GM18526 (cell line): Measurements from ENCODE around the gene GBX1.

Experiments used
- POLR2A ChIP-seq: IDR thresholded peaks from 3 replicates; pipeline ENCODE4 v1.6.1; 2011; ENCODE audit not compliant: insufficient read length; ENCODE audit errors: extremely low read depth

GBX1 gene

DNA sequence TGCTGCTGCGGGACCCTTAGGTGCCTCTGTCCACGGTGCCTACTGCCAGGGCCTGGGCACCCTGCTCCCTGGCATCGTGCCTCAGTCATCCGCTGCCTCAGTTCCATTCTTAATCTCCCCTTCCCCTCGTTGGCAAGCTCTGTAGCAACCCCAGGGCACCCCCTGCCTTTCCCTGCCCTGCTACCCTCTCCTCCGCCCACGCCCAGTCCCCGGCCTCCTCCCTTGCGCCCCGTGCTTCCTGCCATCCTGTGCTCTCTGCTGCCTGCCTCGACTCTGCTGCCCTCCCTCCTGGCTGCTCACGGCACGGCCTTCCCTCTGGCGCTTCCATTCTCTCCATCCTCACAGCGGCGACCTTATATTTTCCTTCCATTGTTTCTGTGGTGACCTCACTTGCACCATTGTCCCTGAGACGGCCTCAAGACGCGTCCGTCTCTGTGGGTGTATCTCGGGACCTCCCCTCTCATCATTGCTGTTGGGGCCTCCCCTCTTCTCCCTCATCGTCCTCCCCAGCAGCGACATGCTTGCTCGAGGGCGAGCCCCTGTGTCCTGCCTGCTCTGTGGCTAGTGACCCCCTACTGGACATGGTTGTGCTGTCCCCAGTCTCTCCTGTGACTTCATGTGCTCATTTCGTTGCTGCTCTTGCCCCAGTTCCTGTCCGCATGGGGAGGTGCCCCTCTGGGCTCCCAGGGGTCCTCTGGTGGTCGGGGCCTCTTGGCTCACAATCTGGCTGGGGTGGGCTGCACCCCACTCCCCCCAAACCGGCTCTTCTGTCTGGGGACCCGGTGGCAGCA is 45.9 kb downstream of the GBX1 start:
- TF ChIP-seq POLR2A: no peak

DNA sequence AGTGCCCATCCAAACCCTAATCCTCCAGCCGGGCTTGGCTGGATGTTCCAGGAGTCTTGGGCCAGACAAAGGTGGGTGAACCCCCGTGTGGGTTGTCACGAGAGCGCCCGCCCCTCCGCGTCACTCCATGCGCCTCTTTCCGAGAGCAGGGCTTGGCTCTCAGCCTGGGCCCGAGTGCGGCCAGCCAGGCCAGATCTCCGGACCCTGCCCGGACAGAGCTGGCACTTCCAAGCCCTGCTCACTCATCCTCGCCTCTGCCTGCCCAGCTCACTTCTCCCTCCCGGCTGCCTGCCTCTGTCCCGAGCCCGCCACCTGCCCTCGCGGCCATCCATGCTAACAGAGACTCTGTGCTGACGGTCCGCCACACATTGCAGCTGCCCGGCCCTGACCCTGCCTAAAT is 46.6 kb downstream of the GBX1 start:
- TF ChIP-seq POLR2A: no peak

DNA sequence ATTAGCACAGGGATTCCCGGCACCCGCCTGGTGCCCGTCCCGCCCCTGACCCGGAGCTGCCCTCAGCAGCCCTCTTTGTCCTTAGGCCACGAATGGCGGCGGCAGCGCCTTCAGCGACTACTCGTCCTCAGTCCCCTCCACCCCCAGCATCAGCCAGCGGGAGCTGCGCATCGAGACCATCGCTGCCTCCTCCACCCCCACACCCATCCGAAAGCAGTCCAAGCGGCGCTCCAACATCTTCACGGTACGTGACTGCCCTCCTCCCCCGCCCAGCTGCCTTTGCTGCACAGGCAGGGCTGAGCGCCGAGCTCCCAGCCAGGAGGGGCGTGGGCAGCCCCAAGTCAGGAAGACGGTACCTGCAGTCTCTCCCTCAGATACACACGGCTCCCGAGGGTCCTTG is 47.6 kb downstream of the GBX1 start:
- TF ChIP-seq POLR2A: no peak

DNA sequence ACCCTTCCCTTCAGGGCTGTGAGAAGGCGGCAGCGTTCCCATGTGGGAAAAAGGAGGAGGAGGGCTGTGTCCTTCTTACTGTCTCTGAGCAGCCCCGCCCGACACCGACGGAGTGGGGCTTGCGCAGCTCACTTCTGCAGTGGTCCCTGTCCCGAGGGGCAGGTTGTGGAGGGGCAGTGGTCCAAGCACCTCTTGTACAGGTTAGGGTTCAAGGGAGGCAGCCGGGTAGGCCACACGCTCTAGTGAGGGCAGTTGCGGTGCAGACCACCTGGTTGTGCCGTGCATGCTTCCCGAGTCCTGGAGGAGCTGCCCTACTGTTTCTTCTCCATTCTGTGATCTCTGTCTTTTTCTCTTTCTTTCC is 48.5 kb downstream of the GBX1 start:
- TF ChIP-seq POLR2A: no peak

DNA sequence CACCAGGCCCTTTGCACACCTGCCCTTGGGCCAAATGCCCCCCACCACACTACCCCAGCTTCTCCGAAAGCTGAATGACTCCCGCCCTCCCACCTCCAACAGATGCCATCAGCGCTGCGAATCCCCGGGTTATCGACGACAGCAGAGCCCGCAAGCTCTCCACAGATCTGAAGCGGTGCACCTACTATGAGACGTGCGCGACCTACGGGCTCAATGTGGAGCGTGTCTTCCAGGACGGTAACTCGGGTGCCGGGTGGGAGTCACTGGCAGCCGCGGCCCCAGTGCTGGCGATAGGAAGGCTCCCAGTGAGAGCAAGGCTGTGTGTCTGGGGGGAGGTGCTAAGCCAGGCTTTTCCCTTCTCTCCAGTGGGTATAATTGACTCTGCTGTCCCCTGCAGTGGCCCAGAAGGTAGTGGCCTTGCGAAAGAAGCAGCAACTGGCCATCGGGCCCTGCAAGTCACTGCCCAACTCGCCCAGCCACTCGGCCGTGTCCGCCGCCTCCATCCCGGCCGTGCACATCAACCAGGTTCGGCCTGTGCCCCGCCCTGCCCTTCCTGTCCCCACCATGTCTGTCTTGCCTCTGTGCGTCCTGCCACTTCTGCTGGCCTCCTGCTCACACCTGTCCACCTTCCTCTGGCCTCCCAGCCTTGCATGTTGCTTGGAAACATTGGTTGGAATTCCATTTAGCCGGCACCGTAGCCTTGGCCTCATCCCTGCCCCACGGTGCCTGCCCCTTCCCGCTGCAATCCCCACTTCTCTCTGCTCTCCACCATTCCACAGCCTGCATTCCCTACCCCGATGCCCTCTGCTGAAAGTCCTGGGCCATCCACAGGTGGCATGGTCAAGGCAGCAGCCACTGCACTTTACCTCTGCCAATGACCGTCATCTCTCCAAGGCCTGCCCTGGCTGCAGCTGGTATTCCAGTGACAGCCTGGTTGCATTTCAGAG is 49.1 kb downstream of the GBX1 start:
- no peak for TF ChIP-seq POLR2A

DNA sequence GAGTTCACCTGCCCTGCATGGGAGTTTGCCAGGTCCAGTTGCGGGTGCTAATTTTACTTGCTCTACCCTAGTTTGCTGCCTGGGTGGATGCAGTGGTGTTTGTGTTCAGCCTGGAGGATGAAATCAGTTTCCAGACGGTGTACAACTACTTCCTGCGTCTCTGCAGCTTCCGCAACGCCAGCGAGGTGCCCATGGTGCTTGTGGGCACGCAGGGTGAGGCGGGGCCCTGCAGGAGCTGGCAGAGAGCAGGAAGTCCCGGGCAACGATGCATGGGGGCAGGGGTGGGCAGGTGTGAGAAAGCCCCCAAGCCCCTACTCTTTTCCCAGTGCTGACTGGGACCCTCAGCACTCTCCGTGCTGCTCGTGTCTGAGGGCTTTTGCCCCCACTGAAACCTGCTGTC is 49.9 kb downstream of the GBX1 start:
- TF ChIP-seq POLR2A: no peak

DNA sequence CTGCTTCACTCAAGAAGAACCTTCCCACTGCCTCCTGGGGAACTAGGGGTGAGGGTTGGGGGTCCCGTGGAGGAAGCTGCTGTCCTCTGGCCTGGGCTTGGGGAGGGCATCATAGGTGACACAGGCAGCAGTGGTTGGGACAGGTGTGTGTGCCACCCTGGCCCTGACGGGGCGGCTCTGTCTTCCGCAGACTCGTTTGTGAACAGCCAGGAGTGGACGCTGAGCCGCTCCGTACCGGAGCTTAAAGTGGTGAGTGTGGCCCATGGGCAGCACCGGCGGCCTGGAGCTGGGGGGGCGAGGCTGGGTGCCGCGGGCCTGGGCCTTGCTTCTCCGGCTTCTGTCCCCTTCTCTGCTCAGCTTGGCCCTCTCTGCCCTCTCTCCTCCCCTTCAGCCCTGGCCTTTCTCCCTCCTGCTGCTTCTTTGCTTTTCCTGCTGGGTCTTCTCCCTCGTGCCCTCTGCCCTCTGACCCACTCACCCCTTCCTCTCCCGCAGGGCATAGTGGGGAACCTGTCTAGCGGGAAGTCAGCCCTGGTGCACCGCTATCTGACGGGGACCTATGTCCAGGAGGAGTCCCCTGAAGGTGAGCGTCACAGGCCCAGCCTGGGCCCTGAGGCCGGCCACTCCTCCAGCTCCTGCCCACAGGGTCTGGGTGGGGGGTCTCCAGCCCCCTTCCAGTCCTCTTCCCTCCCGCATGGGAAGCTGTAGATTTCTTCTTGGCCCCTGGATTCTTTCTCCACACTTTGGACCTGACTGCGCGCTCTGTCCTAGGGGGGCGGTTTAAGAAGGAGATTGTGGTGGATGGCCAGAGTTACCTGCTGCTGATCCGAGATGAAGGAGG is 50.7 kb downstream of the GBX1 start:
- no peak for TF ChIP-seq POLR2A

DNA sequence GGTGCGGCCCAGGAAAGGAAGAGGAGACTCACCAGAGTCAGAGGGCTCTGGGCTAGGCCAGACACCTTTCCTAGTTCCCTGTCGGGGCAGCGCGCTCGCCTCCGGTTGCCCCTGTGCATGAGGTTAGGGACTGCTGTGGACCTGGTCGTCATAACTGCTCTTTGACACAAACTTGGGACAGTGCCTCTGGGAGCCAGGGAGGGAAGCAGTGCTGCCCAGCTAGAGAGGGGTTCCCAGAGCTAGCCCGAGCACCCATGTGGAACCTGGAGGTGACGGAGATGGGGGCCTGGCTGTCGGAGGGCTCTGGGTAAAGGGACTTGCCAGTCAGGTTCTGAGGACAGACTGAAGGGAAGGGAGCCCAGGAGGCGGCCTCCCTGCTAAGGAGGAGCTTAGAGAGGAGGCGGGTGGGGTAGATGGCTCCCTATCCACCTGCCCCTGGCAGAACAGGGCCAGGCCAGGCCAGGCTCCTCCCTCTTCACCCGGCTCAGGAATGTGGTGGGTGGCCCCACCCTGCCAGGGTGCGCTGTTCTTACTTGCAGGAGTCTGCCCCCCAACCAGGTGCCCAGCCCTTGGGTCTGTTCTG is 51.6 kb downstream of the GBX1 start:
- no peak for TF ChIP-seq POLR2A

DNA sequence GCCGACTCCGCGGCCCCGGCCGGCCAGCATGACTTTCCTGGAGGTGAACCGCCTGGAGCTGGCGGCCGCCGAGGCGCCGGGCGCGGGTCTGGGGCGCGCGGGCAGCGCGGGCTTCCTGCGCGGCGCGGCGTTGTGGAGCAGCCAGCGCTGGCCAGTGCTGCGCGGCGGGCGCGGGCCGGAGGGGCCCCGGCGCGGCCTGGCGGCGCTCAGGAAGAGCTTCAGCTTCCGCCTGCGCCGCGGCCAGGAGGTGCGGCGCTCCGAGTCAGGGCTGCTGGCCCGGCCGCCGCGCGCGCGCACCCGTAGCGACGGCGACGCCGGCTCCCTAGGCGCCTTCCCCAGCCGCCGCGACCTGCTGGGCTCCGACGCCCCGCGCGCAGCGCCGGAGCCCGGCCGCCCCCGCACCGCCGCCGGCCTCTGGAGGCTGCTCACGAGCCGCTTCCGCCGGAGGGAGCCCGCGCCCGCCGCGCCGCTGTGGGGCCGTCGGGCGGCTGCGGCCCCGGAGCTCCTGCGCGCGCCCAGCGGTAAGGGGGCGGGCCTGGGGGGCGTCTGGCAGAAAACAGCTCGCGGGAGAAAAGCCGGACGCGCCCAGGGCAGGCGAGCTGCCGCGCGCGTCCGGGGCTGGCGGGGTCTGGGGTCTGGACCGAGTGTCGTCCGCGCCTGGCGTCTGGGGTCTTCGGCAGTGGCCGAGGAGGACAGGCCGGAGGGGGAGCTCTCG is 52.2 kb downstream of the GBX1 start:
- no peak for TF ChIP-seq POLR2A

DNA sequence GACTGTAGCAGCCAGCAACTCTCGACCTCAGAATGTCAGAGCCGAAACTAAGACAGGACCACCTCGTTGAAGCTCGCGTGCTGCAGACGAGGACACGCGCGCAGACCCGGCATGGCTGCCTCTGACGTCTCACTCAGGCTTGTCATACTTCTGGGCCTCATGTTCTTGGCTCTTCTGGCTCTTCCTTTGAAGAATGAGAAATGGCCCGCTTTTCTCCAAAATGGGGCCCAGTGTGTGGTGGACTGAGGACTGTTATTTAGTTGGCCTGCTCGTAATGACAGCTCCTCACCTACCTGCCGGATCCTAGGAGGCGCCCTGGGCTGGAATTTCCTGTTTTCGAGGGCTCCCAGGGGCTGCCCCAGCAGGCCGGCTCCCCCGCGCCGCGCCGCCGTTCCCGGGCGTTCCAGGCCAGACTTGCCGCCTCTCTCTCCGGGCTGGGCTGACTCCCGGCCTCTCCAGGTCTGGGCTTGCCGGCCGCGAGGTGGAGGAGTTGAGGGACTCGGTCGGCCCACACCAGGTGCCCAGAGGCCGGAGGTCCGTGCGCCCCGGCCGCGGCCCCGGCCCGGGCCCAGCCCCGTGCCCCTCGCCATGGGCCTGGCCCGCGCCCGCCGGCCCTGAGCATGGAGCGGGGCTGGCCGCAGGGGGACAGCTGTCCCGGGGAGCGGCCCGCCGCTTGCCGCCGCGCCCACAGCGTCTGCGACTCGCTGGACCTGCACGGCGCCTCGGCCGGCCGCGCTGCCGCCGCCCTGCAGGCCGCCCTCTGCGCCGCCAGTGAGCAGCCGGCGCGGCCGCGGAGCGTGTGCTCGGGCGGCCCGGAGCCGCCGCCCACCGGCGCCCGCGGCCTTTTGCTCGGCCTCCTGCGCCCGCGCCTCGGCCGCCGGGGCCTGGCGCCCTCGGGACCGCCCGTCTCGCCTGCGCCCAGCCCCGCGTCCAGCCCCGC is 53.1 kb downstream of the GBX1 start:
- no peak for TF ChIP-seq POLR2A

DNA sequence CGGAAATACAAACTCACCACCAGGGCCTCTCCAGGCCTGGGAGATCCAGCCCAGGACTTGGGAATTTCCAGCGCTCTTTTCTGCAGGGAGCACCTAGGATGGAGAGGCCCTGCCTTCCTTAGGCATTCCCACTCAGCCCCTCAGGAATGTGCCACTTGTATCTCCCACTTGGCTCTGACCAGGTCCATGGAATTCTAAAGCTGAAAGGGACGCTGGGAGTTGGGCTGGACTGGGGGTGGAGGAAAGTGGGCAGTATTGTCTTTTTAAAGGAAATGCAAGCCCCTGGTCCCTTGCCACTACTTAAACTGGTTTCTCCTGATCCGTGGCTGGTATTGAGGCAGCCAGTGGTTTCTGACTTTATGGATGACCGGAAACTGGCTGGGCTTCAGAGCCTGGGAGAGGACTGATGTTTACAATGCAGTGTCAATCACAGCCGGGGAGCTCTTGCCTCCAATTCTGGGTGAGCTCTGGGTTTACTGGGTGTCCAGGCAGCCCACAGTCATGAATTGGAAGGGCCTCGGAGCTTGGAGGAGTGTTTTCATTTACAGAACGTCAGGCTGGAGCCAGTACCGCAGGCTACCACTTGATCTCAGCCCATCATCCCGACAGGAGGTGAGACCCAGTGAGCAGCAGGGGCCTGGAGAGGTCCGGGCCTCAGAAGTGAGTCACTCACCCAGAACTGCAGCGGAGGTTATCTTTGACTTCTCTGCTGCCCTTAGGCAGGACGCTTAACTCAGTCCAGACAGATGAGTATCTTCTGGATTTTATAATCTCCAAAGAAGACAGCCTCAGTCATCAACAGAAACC is 53.9 kb downstream of the GBX1 start:
- TF ChIP-seq POLR2A: no peak

DNA sequence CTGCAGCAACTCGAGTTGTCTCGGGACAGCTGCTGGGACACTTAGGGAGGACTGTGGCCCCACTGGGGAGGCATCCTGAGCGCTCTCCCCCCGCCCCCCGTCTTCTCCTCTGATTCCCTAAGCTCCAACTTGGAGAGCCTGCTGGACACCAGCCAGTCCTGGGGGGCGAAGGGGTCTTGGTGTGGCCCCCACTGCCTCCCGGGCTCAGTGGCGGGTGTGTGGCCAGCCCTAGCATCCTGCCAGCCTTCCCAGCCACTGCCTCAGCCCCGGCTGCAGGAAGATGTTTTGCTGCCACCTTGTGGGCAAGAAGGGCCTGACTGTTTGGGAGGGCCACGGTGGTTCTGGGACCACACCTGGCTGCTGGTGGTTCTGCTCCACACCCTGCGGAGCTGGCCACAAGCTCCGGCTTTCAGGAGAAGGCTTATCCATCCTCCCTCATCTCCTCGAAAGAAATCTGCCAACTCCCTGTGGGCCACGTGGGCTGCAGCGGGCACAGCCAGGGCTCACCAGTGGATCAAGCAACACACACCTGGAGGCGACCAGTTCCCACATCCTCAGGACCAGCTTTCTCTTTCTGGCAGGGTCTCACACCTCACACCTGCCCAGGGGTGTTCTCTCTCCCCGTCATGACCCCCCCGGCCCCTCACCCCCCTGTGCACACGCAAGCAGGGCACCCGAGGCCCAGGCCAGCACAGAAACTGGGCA is 56.4 kb downstream of the GBX1 start:
- no peak for TF ChIP-seq POLR2A
